HepG2 (cell line): ENCODE data around the gene FANCL. TPM values are rescaled to one million over a fixed set of nuclear protein-coding genes. Genes with fewer than 3 reads are reported as not detected.

ENCODE experiments used
- CBFB ChIP-seq: sonication (generic); formaldehyde crosslinking; IDR thresholded peaks from 2 replicates; pipeline ENCODE4 v1.4.0; 2020; ENCODE audit warnings: missing genetic modification reagents
- EHMT2 ChIP-seq: fragments of 200-600 bp; sonication (generic); IDR thresholded peaks from 2 replicates; pipeline ENCODE4 v1.7.0; 2017; ENCODE audit warnings: antibody characterized with exemption, low read depth, low read length, borderline replicate concordance
- ELF4 ChIP-seq: sonication (generic); formaldehyde crosslinking; IDR thresholded peaks from 2 replicates; pipeline ENCODE4 v1.5.0; 2020; ENCODE audit warnings: missing genetic modification reagents, mild to moderate bottlenecking, moderate library complexity, borderline replicate concordance
- GPN1 ChIP-seq: sonication (generic); formaldehyde crosslinking; IDR thresholded peaks from 2 replicates; pipeline ENCODE4 v1.5.1; 2020; ENCODE audit warnings: missing genetic modification reagents, borderline replicate concordance
- KDM6A ChIP-seq: IDR thresholded peaks from 2 replicates; pipeline ENCODE4 v1.6.1; 2016; ENCODE audit warnings: low read depth
- KLF13 ChIP-seq: sonication (generic); formaldehyde crosslinking; IDR thresholded peaks from 2 replicates; pipeline ENCODE4 v1.4.0; 2020; ENCODE audit warnings: mild to moderate bottlenecking, missing genetic modification reagents
- NFKBIZ ChIP-seq: IDR thresholded peaks from 2 replicates; pipeline ENCODE4 v1.6.1; 2018; ENCODE audit warnings: missing genetic modification reagents, missing compliant biosample characterization
- NR1H2 ChIP-seq: sonication (generic); formaldehyde crosslinking; IDR thresholded peaks from 2 replicates; pipeline ENCODE4 v1.8.1; 2022; ENCODE audit warnings: low read depth, missing genetic modification reagents, borderline replicate concordance
- RFX1 ChIP-seq: fragments of 450-650 bp; IDR thresholded peaks from 2 replicates; pipeline ENCODE4 v1.6.1; 2017
- RFX3 ChIP-seq: IDR thresholded peaks from 2 replicates; pipeline ENCODE4 v1.6.1; 2016; ENCODE audit warnings: missing biosample characterization, missing genetic modification reagents
- SOX13 ChIP-seq, 3 experiments: fragments of 450-650 bp in 1 of 3; sonication (generic) in 1 of 3; formaldehyde crosslinking in 1 of 3; IDR thresholded peaks in 2 of 3; conservative IDR thresholded peaks in 1 of 3; 2 replicates each; pipeline versions ENCODE4 v1.5.0 to v1.6.1; 2016 to 2020; ENCODE audit warnings: antibody characterized with exemption in 1 of 3, mild to moderate bottlenecking in 1 of 3, missing compliant biosample characterization in 1 of 3, missing genetic modification reagents in 1 of 3, moderate library complexity in 1 of 3
- TBX3 ChIP-seq: fragments of 450-650 bp; IDR thresholded peaks from 2 replicates; pipeline ENCODE4 v1.6.1; 2017; ENCODE audit warnings: antibody characterized with exemption, mild to moderate bottlenecking, inconsistent platforms, borderline replicate concordance
- ZNF556 ChIP-seq: sonication (generic); formaldehyde crosslinking; IDR thresholded peaks from 2 replicates; pipeline ENCODE4 v1.4.0; 2020; ENCODE audit warnings: mild to moderate bottlenecking, missing genetic modification reagents, borderline replicate concordance
- ZNF564 ChIP-seq: sonication (generic); formaldehyde crosslinking; IDR thresholded peaks from 2 replicates; pipeline ENCODE4 v1.8.1; 2023; ENCODE audit warnings: mild to moderate bottlenecking, missing genetic modification reagents
- ZNF749 ChIP-seq: sonication (generic); formaldehyde crosslinking; IDR thresholded peaks from 2 replicates; pipeline ENCODE4 v1.8.0; 2022; ENCODE audit warnings: mild to moderate bottlenecking, missing genetic modification reagents, moderate library complexity, borderline replicate concordance
- polyA plus RNA-seq, 8 experiments: library from polyadenylated mRNA; depleted of rRNA in 3 of 8; stranded (reverse) in 7 of 8; unstranded in 1 of 8; fragments of >200 nt; fragmentation: Illumina TruSeq in 4 of 8; extraction: Trizol in 4 of 8; gene quantifications; 2 replicates each; pipeline versions ENCODE4 v1.2.1 to v1.2.3, GENCODE V29; 2011 to 2016; ENCODE audit warnings: low read depth in 4 of 8, missing spikeins in 1 of 8, mixed read lengths in 1 of 8; ENCODE audit not compliant: insufficient read depth in 1 of 8
- total RNA-seq, 5 experiments: library from RNA; depleted of rRNA; stranded (reverse); fragments of >200 nt; fragmentation: Illumina TruSeq; extraction: Trizol; gene quantifications; 2 replicates each; pipeline ENCODE4 v1.2.3, GENCODE V29; 2016; ENCODE audit warnings: low read depth in 1 of 5
- TF ChIP-seq, protein P1 (sequence below): sonication (generic); formaldehyde crosslinking; IDR thresholded peaks from 2 replicates; pipeline ENCODE4 v1.4.0; 2020; ENCODE audit warnings: low read depth, missing genetic modification reagents
- TF ChIP-seq, protein P2 (sequence below): sonication (generic); formaldehyde crosslinking; IDR thresholded peaks from 2 replicates; pipeline ENCODE4 v1.9.0; 2021; ENCODE audit warnings: missing genetic modification reagents, mild to moderate bottlenecking, borderline replicate concordance
- TF ChIP-seq, protein P3 (sequence below): sonication (generic); formaldehyde crosslinking; IDR thresholded peaks from 2 replicates; pipeline ENCODE4 v1.4.0; 2020; ENCODE audit warnings: missing genetic modification reagents
- TF ChIP-seq, protein P4 (sequence below): sonication (generic); formaldehyde crosslinking; IDR thresholded peaks from 2 replicates; pipeline ENCODE4 v1.8.0; 2022; ENCODE audit warnings: mild to moderate bottlenecking, missing genetic modification reagents, borderline replicate concordance

FANCL gene
- total and polyA plus RNA-seq, 2 of the 13 experiments (the other 11 are each of a cell fraction or from before 2014, with no cell fraction given) = 40.7 to 66.8 TPM

DNA sequence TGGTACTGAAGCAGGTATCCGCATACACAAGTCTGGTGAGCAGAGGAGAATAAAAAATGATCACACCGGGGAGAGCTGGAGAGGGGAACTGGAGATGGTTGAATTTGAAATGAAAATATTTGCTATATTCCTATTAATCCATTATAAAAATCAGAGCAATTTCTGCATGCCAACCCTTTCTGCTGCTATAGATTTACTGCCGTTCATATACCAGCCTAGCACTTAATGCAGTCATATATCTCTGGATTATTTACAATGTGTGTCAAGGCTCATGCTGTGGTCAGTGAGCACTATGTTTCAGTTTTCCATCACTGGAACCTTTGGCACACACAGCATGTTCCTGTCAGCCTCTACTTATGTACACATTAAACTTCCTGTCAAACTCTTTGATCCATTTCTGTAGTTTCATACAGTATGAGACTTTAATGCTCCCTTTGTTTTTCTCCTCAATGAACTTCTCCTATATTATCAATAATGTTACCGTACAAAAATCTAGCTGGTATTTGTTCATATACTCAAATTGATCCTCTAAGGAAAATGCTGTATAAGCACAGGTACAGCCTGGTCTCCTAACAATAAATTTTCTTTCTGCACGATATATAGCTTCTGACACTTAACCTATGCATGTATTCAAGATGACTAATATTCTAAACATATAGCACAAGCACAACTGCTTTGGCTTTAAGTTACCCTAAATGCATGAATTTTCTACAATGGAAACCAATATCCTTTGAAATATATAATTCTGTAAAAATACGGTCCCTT is 36.7 kb downstream of the FANCL start (continued):
- TF ChIP-seq, protein P1, sequence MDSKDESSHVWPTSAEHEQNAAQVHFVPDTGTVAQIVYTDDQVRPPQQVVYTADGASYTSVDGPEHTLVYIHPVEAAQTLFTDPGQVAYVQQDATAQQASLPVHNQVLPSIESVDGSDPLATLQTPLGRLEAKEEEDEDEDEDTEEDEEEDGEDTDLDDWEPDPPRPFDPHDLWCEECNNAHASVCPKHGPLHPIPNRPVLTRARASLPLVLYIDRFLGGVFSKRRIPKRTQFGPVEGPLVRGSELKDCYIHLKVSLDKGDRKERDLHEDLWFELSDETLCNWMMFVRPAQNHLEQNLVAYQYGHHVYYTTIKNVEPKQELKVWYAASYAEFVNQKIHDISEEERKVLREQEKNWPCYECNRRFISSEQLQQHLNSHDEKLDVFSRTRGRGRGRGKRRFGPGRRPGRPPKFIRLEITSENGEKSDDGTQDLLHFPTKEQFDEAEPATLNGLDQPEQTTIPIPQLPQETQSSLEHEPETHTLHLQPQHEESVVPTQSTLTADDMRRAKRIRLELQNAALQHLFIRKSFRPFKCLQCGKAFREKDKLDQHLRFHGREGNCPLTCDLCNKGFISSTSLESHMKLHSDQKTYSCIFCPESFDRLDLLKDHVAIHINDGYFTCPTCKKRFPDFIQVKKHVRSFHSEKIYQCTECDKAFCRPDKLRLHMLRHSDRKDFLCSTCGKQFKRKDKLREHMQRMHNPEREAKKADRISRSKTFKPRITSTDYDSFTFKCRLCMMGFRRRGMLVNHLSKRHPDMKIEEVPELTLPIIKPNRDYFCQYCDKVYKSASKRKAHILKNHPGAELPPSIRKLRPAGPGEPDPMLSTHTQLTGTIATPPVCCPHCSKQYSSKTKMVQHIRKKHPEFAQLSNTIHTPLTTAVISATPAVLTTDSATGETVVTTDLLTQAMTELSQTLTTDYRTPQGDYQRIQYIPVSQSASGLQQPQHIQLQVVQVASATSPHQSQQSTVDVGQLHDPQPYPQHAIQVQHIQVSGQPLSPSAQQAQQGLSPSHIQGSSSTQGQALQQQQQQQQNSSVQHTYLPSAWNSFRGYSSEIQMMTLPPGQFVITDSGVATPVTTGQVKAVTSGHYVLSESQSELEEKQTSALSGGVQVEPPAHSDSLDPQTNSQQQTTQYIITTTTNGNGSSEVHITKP = no peak
- TF ChIP-seq EHMT2 (no peak), NFKBIZ (CRISPR knock-in tag) (0 out of 2 replicates have a peak, but pooled peaks have one; percentile 26), ZNF564 (CRISPR knock-in tag) (no peak), ZNF749 (CRISPR knock-in tag) (no peak), SOX13 (IDR thresholded peaks at IDR 0.05) (no peak), SOX13 (CRISPR knock-in tag; conservative IDR thresholded peaks at IDR 0.05 in 1 of 2, IDR thresholded peaks at IDR 0.05 in 1 of 2) (peak in 1 of 2 experiments; percentile 90; a peak in 2 of 4 replicates), KLF13 (CRISPR knock-in tag) (no peak), RFX3 (CRISPR knock-in tag) (no peak), TBX3 (no peak), NR1H2 (CRISPR knock-in tag) (no peak), ZNF556 (CRISPR knock-in tag) (no peak), KDM6A (CRISPR knock-in tag) (peak; percentile 70; the same call in 1 of the 2 replicates), RFX1 (no peak), GPN1 (CRISPR knock-in tag) (no peak), ELF4 (CRISPR knock-in tag) (no peak), CBFB (CRISPR knock-in tag) (0 out of 2 replicates have a peak, but pooled peaks have one; percentile 55)
- TF ChIP-seq, protein P2, sequence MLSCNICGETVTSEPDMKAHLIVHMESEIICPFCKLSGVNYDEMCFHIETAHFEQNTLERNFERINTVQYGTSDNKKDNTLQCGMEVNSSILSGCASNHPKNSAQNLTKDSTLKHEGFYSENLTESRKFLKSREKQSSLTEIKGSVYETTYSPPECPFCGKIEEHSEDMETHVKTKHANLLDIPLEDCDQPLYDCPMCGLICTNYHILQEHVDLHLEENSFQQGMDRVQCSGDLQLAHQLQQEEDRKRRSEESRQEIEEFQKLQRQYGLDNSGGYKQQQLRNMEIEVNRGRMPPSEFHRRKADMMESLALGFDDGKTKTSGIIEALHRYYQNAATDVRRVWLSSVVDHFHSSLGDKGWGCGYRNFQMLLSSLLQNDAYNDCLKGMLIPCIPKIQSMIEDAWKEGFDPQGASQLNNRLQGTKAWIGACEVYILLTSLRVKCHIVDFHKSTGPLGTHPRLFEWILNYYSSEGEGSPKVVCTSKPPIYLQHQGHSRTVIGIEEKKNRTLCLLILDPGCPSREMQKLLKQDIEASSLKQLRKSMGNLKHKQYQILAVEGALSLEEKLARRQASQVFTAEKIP (CRISPR knock-in tag) = no peak
- TF ChIP-seq, protein P3, sequence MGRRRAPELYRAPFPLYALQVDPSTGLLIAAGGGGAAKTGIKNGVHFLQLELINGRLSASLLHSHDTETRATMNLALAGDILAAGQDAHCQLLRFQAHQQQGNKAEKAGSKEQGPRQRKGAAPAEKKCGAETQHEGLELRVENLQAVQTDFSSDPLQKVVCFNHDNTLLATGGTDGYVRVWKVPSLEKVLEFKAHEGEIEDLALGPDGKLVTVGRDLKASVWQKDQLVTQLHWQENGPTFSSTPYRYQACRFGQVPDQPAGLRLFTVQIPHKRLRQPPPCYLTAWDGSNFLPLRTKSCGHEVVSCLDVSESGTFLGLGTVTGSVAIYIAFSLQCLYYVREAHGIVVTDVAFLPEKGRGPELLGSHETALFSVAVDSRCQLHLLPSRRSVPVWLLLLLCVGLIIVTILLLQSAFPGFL = no peak
- TF ChIP-seq, protein P4, sequence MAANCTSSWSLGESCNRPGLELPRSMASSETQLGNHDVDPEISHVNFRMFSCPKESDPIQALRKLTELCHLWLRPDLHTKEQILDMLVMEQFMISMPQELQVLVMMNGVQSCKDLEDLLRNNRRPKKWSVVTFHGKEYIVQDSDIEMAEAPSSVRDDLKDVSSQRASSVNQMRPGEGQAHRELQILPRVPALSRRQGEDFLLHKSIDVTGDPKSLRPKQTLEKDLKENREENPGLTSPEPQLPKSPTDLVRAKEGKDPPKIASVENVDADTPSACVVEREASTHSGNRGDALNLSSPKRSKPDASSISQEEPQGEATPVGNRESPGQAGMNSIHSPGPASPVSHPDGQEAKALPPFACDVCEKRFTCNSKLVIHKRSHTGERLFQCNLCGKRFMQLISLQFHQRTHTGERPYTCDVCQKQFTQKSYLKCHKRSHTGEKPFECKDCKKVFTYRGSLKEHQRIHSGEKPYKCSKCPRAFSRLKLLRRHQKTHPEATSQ (CRISPR knock-in tag) = no peak
